ENCODE results near the gene FGF18. TPM values are rescaled to one million over a fixed set of nuclear protein-coding genes. Genes with fewer than 3 reads are reported as not detected.

FGF18 gene
- total RNA-seq, 1 experiment from 2014 or later, result 0.94 TPM

GRCh38 chr5:171388816-171389168, 30.7 kb upstream of the FGF18 start:
- Histone ChIP-seq H3K23ac (ENCODE audit: insufficient read length, low read depth, low read length) (no peak overlapping the region), H2AK5ac (ENCODE audit: insufficient read length, low read length) (no peak overlapping the region), H3K23me2 (ENCODE audit: insufficient read length, low read depth, low read length, poor library complexity, severe bottlenecking) (no peaks in the 10 kb centered on the region), H4K20me1 (ENCODE audit: control insufficient read depth, insufficient read depth, insufficient read length) (no peaks in the 10 kb centered on the region), H3K79me2 (ENCODE audit: insufficient read depth, low read length) (peaks cover 58% of the 10 kb centered on the region), H2BK120ac (ENCODE audit: low read depth, low read length, poor library complexity, severe bottlenecking) (no peak overlapping the region), H3K4me1 (ENCODE audit: insufficient read depth, low read length) (0 out of 2 replicates have a peak, but pooled peaks cover 4% of the 10 kb centered on the region), H2AFZ (ENCODE audit: low read length) (no peak overlapping the region), H2BK5ac (ENCODE audit: insufficient read length, low read length) (no peak overlapping the region), H3K14ac (ENCODE audit: insufficient read depth, low read length) (no peak overlapping the region; the same call in 1 of the 2 replicates), H3K27me3 (ENCODE audit: insufficient read depth, low read length) (no peaks in the 10 kb centered on the region), H3K18ac (ENCODE audit: insufficient read length, low read depth, low read length) (no peak overlapping the region), H3K4ac (ENCODE audit: low read depth, low read length) (no peak overlapping the region), H2BK15ac (ENCODE audit: low read depth, low read length) (no peak overlapping the region), H3K4me2 (ENCODE audit: insufficient read depth, insufficient read length, low read length) (peak overlapping the region; percentile 67), H2BK12ac (ENCODE audit: insufficient read length, low read depth, low read length) (no peak overlapping the region), H4K5ac (ENCODE audit: insufficient read length, low read depth, low read length) (no peak overlapping the region), H3K56ac (ENCODE audit: insufficient read length, low read depth, low read length) (no peak overlapping the region), H2BK20ac (ENCODE audit: low read depth, low read length, poor library complexity, severe bottlenecking) (no peak overlapping the region), H3K9me3 (ENCODE audit: control insufficient read depth, low read depth, low read length) (no peaks in the 10 kb centered on the region), H3K27ac (ENCODE audit: insufficient read length, low read depth, low read length) (no peak overlapping the region), H3K79me1 (ENCODE audit: insufficient read depth, low read depth, low read length, poor library complexity, severe bottlenecking) (no peaks in the 10 kb centered on the region), H4K91ac (ENCODE audit: insufficient read length, low read depth, low read length) (no peak overlapping the region), H3T11ph (ENCODE audit: low read length) (no peak overlapping the region), H4K8ac (replicated peaks; ENCODE audit: insufficient read length, low read depth, low read length) (no peak overlapping the region), H3K9ac (ENCODE audit: extremely low read depth, insufficient read length, low read length) (peak overlapping the region; percentile 92)
- Mint-ChIP-seq H3K4me1 (peaks cover 33 to 49% of the 10 kb centered on the region in 2 experiments), H3K27ac (peak overlapping the region; percentile 99 to 100 (median 100)), H3K36me3 (ENCODE audit: insufficient read depth in 1 of 3, low read depth in 3 of 3) (peaks cover 51 to 62% (median 61%) of the 10 kb centered on the region in 3 experiments), H3K4me3 (peak overlapping the region; percentile 98 to 99), H3K9me3 (peaks cover 4 to 11% of the 10 kb centered on the region in 2 experiments), H3K27me3 (ENCODE audit: low read depth) (peaks cover 7% of the 10 kb centered on the region)
- no peak for DNase-seq
- TF ChIP-seq CTCF (conservative IDR thresholded peaks at IDR 0.05), result no peak
- WGBS (ENCODE audit: extremely low coverage, insufficient read length, low lambda C conversion rate), result no CpG with 5 or more reads among the region's 14 CpGs
